Mucosa of gallbladder (tissue), 1 donor: Measurements from ENCODE around the gene NF1. TPM values are rescaled to one million over a fixed set of nuclear protein-coding genes. Genes with fewer than 3 reads are reported as not detected.
"Not testable (repeated sequence)": the region's sequence is repeated elsewhere in the genome, so short reads cannot be mapped to it uniquely, and the experiment has no call there.

Experiments used
- DNase-seq: peaks from one replicate; pipeline ENCODE4 v3.0.0-alpha.2; 2020; ENCODE audit warnings: low spot score
- total RNA-seq: library from RNA; stranded (reverse); gene quantifications from one replicate; pipeline ENCODE4 v1.2.1, GENCODE V29; 2021
- donor health status: DM: no; HTN: no; CAD: no.

NF1 gene
- total RNA-seq, 1 donor from 2014 or later, result 50.8 TPM

DNA sequence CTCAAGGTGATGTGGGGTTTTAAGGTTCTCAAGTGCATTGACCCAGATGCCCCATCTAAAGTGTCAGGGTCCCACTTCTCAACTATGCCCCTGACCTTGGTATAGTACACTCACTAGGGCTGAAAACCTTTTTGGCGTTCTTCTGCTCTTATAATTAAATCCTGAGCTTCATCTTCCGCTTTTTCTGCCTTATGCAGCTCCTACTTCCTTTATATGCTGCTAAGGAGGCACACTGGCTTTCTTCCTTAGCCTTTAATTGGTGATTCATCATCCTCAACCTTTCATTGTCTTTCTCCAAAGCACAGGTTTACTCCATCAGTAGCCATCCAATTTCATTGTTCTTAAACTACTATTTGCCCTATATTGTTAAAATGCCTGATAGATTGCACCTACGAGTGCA lies 5.3 kb upstream of the NF1 start:
- no peak for DNase-seq

DNA sequence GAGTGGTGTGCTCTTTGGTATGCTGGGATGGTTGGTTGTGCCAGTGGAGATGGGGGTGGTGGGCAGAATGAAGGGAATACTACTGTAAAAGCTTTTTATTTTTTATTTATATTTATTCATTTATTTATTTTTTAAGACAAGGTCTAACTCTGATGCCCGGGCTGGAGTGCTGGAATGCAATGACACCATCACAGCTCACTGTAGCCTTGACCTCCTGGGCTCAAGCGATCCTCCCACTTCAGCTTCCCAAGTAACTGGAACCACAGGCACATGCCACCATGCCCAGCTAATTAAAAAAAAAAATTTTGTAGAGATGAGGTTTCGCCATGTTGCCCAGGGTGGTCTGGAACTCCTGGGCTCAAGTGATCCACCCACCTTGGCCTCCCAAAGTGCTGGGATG lies 4.1 kb upstream of the NF1 start:
- not testable (repeated sequence) for DNase-seq

DNA sequence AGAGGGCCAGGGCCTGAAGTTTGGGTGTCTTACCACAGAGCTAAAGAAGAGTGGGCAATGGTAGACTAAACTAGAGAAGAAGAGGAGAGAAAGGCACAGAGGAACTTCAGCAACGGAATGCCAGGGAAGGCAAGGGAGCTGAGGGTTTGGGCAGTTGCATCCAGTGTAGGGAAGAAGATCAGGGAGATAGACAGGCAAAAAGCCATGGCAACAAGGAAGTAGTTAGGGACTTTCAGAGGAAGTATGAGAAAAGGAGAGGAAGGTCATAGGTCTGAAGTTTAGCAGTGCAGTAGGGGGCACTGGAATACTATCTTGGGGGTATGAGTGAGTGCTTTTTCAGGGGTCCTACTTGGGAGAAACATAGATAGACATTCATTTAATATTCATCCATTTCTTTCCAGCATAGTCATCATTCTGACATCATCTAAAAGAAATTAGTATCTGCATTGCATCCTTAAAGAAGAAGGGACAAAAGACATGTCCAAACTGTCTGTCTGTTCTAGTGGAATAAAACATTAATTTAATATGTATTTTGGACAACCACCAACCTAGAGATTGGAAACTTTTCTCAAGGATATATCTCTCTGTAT lies 2.2 kb upstream of the NF1 start:
- DNase-seq, result no peak

DNA sequence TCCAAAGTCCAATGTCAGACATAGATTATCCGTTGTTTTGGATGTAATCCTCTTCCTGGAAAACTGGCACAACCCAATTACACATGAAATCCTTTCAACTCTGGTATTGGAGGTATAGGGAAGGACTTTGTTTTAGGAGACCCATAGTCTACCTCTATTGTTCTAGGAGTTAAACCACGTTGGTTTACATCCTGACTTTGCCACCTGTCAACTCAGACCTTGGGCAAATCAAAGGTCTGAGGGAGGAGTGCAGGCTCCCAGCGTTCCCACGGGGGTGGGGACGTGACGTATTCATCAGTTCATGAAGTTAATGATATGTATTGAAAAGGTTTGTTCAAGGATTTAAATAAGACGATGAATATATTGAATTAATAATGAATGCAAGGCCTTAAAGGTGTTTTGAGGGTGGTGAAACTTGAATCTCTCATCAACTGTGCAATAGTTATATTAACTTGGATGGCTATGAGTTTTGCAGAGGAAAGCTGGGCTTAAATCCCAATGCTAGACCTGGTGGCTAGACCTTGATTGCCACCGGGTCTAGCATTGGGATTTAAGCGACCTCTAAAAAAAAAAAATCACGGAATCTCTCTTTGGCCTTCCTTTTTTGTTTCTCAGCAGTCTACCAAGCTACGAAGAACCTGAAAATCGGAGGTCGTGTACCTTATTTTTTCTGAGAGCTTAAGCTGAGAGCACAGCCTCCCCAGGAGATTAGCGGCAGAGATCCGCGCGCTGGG lies 744 bp upstream of the NF1 start:
- peak; percentile 22 for DNase-seq

DNA sequence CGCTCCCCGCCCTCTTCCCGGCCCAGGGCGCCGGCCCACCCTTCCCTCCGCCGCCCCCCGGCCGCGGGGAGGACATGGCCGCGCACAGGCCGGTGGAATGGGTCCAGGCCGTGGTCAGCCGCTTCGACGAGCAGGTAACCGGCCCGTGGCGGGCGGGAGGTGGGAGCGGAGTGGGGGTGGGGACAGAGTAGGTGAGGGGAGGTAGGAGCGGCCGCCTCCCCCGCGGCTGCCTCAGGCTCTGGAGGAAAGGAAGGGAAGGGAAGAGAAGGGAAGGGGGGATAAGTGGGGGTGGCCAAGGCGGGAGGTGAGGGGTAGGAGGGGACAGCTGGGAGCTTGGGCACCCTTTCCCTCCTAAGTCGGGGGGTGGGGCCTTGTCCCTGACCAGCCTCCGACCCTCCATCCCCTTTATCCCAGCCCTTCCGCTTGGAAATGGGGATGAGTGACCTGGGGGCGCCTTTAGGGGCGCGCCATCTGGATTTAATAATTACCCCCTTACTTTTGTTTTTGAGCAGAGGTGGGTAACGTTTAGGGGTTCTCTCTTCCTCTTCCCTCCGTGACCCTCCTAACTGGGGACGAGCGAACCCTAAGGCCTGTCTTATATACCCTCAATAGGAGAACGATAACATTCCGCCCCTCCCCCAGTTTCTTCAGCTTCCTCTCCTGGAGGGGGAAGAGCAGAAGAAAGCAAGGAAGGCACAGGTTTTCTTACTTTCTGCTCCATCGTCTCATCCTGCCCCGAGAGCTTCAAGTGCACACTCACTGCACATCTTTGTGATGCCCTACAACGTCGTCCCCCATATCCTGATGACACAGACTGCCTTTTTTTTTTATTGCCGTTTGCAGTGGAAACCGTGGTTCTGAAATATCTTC lies 694 bp downstream of the NF1 start:
- no peak for DNase-seq

DNA sequence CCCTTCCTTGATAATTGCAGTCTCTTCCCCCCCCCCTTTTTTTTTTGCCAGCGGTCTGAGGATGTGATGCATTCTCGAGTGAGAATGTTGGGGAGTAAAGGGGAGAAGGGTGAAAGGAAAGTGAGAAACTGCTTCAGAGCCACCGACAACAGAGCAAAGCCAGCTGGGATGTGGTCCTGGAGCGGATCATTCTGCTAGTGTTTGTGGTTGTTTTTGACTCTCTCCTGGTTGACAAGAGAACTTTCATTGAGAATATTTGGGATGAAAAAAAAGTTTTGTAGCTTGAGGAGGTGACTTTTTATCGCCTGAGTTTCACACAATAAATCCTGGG lies 1.3 kb downstream of the NF1 start:
- DNase-seq, result no peak

DNA sequence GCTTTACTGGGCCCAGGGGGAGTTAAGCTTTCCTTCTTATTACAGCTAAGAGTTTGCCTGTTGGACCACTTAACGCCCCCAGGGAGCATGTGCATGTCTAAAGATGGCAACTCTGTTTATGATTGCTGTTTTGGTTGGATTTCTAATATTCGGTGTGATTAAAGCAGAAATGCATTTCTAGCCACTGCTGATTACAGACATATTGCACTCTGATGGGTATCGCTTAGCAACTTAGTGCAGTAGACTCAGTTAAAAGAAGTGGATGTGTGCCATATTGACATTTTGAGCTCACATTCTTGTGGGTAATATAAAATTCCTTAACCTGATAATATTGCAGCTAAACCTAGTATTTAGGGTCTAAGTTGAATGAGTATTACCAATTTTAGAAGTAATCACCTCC lies 4.2 kb downstream of the NF1 start:
- DNase-seq, result no peak

DNA sequence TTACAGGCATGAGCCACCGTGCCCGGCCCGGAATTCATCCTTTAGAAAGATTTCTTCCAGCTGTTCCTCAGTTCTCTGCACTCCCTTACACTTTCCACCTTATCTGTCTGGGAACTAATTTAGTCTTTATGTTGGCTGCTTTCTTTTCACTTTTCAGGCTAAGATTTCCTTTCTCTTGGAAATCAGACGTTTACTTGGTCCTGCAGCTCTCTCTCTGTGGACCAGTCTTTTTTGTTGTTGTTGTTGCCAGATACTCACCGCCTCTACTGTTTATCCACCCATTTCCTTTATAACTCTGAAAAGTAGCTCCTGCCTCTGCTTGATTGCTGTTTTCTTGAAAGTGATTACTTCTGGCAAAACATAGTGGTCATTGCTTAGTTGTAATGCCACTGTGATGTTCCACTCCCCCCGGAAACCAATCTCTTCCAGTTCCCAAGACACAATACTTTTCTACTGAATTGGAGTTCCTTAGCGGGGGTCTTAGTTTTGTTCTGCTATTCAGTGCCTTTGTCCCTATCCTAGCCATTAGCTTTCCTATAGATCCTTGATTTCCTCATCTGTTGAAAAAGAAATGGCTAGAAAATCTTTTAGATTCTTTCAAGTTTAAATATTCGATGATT lies 6.2 kb downstream of the NF1 start:
- no peak for DNase-seq

DNA sequence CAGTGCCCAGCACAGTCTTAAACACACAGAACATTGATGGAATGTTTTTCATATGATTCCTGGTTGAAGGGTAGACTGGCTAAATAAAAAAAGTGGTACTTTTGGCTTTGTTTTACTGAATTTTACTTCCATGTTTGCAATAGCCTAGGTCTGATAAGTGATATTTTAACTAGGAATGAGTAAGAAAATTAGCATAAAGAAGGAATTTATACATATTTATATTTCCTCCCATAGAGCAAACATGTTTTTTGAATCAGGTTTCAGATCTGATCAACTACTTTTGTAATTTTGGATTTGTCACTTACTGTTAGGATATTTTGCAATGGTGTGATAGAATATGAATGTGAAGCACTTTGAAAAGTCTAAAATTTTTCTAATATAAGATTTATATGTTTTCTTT lies 7.2 kb downstream of the NF1 start:
- DNase-seq, result no peak

DNA sequence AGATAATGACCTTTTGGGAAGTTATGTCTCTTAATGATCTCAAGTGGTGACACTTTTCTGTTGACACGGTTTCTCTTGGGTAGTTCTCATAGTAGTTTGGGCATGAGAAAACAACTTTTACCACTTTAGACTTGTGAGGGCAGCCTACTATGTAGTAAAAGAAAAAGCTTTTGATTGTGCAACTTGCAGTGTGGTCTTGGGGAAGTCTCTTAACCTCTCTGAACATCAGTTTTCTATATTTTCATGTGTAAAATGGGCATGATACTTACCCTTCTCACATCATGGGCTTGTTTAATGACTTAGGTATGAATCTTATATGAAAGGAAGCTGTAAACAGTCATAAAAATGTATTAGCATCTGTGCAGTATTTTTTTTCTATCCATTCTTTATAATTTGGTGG lies 11.2 kb downstream of the NF1 start:
- no peak for DNase-seq

DNA sequence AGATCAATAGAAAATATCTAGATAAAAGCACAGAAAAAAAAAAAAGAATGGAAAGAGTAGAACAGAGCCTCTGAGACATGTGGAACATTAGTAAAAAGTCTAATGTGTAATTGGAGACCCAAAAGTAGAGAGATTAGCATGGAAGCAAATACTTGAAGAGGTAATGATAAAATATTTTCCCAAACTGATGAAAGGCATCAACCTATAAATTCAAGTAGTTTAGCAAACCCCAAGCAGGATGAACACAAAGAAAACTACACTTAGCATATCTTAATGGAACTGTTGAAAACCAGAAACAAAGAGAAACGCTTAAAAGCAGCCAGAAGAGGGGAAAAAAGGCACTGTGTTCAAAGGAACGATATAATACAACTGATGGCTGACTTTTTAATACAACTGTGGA lies 16.4 kb downstream of the NF1 start:
- DNase-seq, result no peak

DNA sequence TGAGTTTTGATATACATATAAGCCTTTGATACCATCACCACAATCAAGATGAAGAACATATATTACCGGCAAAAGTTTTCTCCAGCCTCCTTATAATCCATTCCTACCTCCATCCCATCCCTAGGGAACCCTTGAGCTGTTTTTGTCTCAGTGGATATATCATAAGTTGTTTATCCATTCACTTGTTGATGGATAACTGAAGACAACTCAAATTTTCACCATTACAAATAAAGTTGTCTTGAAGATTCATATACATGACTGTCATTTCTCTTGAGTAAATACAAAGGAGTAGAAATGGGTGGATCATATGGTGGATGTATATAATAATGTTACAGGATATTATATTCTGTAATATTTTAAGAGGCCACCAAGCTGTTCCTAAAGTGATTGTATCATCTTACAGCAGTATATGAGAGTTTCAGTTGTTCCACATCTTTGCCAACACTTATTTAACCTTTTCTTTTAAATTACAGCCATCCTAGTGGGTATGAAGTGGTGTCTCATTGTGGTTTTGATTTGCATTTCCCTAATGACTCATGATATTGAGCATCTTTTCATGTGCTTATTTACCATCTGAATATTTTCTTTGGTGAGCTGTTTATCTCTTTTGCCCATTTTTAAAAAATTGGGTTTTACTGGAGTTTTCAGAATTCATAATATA lies 17.4 kb downstream of the NF1 start:
- no peak for DNase-seq

DNA sequence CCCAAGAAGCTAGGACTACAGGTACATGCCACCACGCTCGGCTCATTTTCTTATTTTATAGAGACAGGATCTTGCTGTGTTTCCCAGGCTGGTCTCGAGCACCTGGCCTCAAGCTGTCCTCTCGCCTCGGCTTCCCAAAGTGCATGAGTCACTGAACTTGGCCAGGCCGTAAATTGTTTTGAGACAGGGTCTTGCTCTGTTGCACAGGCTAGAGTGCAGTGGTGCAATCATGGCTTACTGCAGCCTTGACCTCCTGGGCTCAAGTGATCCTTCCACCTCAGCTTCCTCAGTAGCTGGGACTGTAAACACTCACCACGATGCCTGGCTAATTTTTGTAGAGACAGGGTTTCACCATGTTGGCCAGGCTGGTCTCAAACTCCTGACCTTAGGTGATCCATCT lies 18.6 kb downstream of the NF1 start:
- DNase-seq, result not testable (repeated sequence)

DNA sequence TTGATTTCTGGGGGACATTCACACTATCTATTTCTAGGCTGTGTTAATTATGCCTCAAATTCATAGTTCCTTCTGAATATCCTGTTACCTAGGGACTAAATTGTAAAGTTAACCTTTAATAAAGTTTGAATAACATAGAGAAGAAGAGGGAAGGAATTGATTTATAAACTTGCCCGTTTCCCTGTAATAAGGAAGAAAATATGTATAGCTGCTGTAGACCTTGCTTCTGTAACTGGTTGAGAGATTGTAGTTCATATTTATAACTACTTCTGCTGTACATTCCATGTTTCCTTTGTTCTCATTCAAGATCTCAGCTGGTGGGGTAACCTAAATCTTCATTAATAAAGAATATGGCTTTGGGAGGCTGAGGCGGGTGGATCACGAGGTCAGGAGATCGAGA lies 19.2 kb downstream of the NF1 start:
- no peak for DNase-seq

DNA sequence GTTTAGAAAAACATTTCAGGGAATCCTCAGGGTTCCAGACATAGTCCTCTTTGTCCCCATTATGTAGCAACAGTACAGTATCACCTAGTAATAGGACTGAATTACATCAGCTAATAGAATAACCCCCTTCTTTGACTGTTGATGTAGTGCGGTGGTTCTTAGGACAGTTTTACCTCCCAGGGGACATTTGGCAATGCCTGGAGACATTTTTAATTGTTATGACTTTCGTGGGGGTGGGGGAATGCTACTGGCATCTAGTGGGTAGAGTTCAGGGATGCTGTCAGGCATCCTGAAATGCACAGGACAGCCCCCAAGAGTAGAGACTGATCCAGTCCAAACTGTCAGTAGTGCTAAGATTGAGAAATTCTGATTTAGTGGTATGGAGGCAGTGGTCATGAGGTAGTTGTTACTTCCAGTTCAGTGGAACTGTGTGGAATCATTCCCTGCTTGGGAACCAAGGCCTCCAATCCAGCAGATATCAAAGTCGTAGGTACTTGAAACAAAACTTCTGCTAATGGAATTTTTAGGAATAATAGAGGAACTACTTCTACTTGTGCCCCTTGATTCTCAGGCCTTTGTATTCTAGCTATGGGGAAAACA lies 20.3 kb downstream of the NF1 start:
- no peak for DNase-seq

DNA sequence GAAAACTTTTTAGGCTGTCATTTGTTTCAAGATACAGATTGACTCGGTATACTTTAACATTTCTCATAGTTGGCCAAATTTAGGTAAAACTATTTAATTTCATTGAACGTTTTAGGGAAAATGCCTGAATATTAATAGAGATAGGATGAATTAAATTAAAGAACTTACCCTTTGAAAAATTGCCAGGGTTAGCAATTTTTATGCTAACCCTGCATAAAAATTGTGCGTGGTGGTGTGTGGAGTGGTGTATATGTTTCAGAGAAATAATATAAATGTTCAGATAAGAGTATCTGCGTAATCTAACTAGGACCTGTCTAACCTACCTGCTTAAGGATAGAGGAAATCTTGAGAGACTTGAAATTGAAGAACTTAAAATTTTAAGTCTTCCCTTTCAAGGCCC lies 21.4 kb downstream of the NF1 start:
- no peak for DNase-seq

DNA sequence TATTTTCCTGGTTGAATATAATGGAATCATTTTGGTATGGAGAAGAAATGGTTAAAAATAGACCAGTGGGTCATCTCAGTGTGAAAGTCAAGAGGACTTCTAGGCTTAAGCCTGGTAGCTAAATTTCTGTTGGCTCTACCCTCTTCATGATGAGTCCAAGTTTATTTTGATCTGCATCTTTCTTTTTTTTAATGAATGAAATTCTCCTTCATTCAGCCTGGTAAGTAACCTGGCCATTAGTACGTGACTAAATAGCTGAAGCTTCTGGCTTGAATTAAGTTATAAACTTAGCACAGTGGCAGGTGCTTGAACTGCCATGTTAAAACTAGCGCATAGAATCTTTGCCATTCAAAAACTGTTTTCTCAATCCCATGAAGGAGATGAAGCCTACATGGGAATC lies 28.0 kb downstream of the NF1 start:
- DNase-seq, result no peak

DNA sequence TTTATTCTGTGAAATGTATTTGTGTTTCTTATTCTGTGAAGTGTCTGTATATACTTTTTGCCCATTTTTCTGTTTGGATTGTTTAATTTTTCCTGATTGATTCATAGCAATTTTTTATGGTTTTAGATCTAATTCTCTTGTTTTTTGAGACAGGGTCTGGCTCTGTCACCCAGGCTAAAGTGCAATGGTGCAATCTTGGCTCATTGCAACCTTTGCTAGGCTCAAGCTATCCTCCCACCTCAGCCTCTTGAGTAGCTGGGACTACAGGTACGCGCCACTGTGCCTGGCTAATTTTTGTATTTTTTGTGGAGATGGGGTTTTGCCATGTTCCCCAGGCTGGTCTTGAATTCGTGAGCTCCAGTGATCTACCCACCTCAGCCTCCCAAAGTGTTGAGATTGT lies 31.5 kb downstream of the NF1 start:
- no peak for DNase-seq

DNA sequence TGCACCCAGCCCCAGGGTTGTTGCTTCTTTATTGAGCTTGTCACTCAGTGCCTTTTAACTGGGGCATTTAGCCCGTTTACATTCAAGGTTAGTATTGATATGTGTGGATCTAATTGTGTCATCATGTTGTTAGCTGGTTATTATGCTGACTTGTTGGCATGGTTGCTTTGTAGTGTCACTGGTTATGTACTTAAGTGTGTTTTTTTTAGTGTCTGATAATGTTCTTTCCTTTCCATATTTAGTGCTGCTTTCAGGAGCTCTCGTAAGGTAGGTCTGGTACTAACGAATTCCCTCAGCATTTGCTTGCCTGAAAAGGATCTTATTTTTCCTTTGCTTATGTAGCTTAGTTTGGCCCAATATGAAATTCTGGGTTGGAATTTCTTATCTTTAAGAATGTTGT lies 33.5 kb downstream of the NF1 start:
- DNase-seq, result no peak

DNA sequence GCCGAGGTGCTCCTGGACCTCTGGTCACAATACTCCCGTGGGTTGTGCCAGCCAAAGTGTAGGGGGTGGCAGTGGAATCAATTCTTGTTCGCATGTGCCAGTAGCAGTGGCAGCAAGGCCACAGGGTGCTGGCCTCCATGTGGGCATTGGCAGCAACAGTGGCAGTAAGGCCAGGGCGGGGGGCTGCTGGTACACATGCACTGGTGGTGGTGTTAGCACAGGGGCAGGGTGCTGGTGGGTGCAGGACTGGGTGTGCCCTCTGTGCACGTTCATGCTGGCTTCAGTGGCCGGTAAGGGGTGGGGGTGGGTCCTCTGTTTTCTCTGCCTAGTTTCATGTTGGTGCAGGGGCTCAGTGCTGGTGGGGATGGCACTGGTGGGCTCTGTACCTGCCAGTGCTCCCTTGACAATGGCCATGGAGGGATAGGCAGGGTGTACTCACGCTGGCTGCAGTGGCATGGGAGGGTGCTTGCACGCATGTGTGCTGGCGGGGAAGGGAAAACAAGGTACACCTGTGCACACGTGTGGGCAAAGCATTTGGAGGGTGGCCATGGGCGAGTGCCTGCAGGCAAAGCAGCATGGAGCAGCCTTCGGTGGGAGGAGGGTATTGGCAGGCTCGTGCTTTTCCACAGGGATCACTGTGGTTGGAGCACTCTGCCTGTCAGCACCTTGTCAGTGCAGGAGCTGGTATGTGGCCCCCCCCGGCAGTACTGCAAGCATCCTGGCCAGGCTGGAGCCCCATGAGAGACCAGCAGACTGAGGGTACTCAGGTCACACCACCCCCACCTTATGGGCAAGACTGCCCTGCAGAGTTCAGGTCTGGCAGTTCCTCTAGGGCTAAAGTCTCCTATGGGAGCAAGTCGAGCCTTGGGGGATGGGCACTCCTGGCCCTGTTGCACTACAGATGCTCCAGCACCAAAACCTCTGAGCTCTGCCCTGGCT lies 35.8 kb downstream of the NF1 start:
- no peak for DNase-seq

DNA sequence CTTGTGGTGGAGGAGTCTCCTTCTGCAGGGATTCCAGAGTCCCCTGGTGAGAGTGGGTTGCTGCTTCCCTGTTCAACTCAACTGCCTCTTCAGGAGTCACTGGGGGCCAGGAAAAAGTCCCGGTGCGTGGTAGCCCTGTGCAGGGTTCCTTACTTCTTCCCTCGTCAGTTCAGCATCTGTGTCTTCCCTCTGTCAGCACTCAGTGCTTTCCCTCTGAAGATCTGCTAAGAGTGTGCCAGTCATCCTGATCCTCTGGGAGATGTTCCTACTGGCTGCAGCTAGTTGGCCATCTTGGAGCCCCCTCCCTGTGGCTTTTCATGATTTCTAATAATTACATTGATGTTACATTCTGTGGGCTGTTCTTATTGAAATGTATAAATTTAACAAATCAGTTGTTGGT lies 36.5 kb downstream of the NF1 start:
- DNase-seq, result no peak
